Astrocyte (in vitro differentiated cells and primary cell): Measurements from ENCODE around the gene ASIC4. TPM values are rescaled to one million over a fixed set of nuclear protein-coding genes. Genes with fewer than 3 reads are reported as not detected.

Source experiments
- DNase-seq: peaks from one replicate; pipeline ENCODE4 v3.0.0-alpha.2; 2010; ENCODE audit warnings: low read depth
- FAIRE-seq: peaks from 2 replicates; lab custom pipeline; 2011; peaks lifted over from hg19 to GRCh38; lab: Jason Lieb, UNC
- H2AFZ ChIP-seq: 2 replicates; pipeline ENCODE4 v1.6.0; 2012; ENCODE audit warnings: low read depth, low read length, inconsistent platforms
- H3K27ac ChIP-seq: 2 replicates; pipeline ENCODE4 v1.5.1; 2011; ENCODE audit warnings: low read depth, low read length, inconsistent platforms
- H3K27me3 ChIP-seq: 2 replicates; pipeline ENCODE4 v1.6.0; 2011; ENCODE audit warnings: low read length, inconsistent platforms; ENCODE audit not compliant: insufficient read depth
- H3K36me3 ChIP-seq: 2 replicates; pipeline ENCODE4 v1.5.1; 2011; ENCODE audit warnings: low read length, inconsistent platforms; ENCODE audit not compliant: insufficient read depth
- H3K4me1 ChIP-seq: 2 replicates; pipeline ENCODE4 v1.5.1; 2011; ENCODE audit warnings: low read length, inconsistent platforms; ENCODE audit not compliant: insufficient read depth
- H3K4me2 ChIP-seq: 2 replicates; pipeline ENCODE4 v1.6.0; 2012; ENCODE audit warnings: low read length, inconsistent platforms
- H3K4me3 ChIP-seq: 2 replicates; pipeline ENCODE4 v1.5.1; 2011; ENCODE audit warnings: low read depth, mild to moderate bottlenecking, low read length, inconsistent platforms; ENCODE audit not compliant: insufficient read depth
- H3K79me2 ChIP-seq: 2 replicates; pipeline ENCODE4 v1.6.0; 2012; ENCODE audit warnings: mild to moderate bottlenecking, low read length, inconsistent platforms; ENCODE audit not compliant: insufficient read depth
- H3K9ac ChIP-seq: 2 replicates; pipeline ENCODE4 v1.6.0; 2012; ENCODE audit warnings: mild to moderate bottlenecking, low read length, inconsistent platforms
- H3K9me3 ChIP-seq: 2 replicates; pipeline ENCODE4 v1.5.1; 2012; ENCODE audit warnings: low read depth, mild to moderate bottlenecking, low read length, inconsistent platforms; ENCODE audit not compliant: insufficient read depth
- H4K20me1 ChIP-seq: 2 replicates; pipeline ENCODE4 v1.6.0; 2012; ENCODE audit warnings: low read length, inconsistent platforms; ENCODE audit not compliant: insufficient read depth
- H3K27ac Mint-ChIP-seq: one replicate; pipeline ENCODE4 v1.8.0; 2021; ENCODE audit warnings: mild to moderate bottlenecking, mixed read lengths; ENCODE audit not compliant: unreplicated experiment
- H3K27me3 Mint-ChIP-seq: one replicate; pipeline ENCODE4 v1.8.0; 2021; ENCODE audit warnings: low read depth, mixed read lengths; ENCODE audit not compliant: unreplicated experiment
- H3K36me3 Mint-ChIP-seq: one replicate; pipeline ENCODE4 v1.8.0; 2021; ENCODE audit warnings: low read depth, mixed read lengths; ENCODE audit not compliant: unreplicated experiment
- H3K4me1 Mint-ChIP-seq: one replicate; pipeline ENCODE4 v1.8.0; 2021; ENCODE audit warnings: low read depth, mixed read lengths; ENCODE audit not compliant: unreplicated experiment
- H3K4me3 Mint-ChIP-seq: one replicate; pipeline ENCODE4 v1.8.0; 2021; ENCODE audit warnings: mild to moderate bottlenecking, moderate library complexity, mixed read lengths; ENCODE audit not compliant: unreplicated experiment
- H3K9me3 Mint-ChIP-seq: one replicate; pipeline ENCODE4 v1.8.0; 2021; ENCODE audit warnings: mild to moderate bottlenecking, mixed read lengths; ENCODE audit not compliant: unreplicated experiment
- EZH2 ChIP-seq: IDR thresholded peaks from 2 replicates; pipeline ENCODE4 v1.6.1; 2012; ENCODE audit warnings: mild to moderate bottlenecking, low read length, inconsistent platforms; ENCODE audit not compliant: insufficient read depth
- total RNA-seq: library from RNA; stranded (reverse); gene quantifications from 2 replicates; pipeline ENCODE4 v1.2.1, GENCODE V29; 2021
- TF ChIP-seq, protein P1 (sequence below): IDR thresholded peaks from 2 replicates; pipeline ENCODE4 v1.5.1; 2011; ENCODE audit warnings: low read depth, mild to moderate bottlenecking, inconsistent platforms, low read length, moderate library complexity; ENCODE audit not compliant: insufficient read depth

Gene ASIC4
- total RNA-seq, 1 donor from 2014 or later = 0.39 TPM

- Histone ChIP-seq H2AFZ (no peak overlapping the region), H3K36me3 (no peaks in the 10 kb centered on the region), H3K4me2 (no peak overlapping the region), H3K4me1 (peaks cover 9% of the 10 kb centered on the region), H3K9me3 (no peaks in the 10 kb centered on the region), H3K4me3 (no peak overlapping the region), H3K9ac (no peak overlapping the region), H3K27ac (no peak overlapping the region), H4K20me1 (peaks cover under 1% of the 10 kb centered on the region), H3K27me3 (peaks cover 13% of the 10 kb centered on the region), H3K79me2 (no peaks in the 10 kb centered on the region)
- Mint-ChIP-seq H3K9me3 (no peaks in the 10 kb centered on the region), H3K36me3 (peaks cover 2% of the 10 kb centered on the region), H3K27me3 (peaks cover 46% of the 10 kb centered on the region), H3K4me3 (no peak overlapping the region), H3K27ac (no peak overlapping the region), H3K4me1 (peaks cover 3% of the 10 kb centered on the region)
- TF ChIP-seq, protein P1, sequence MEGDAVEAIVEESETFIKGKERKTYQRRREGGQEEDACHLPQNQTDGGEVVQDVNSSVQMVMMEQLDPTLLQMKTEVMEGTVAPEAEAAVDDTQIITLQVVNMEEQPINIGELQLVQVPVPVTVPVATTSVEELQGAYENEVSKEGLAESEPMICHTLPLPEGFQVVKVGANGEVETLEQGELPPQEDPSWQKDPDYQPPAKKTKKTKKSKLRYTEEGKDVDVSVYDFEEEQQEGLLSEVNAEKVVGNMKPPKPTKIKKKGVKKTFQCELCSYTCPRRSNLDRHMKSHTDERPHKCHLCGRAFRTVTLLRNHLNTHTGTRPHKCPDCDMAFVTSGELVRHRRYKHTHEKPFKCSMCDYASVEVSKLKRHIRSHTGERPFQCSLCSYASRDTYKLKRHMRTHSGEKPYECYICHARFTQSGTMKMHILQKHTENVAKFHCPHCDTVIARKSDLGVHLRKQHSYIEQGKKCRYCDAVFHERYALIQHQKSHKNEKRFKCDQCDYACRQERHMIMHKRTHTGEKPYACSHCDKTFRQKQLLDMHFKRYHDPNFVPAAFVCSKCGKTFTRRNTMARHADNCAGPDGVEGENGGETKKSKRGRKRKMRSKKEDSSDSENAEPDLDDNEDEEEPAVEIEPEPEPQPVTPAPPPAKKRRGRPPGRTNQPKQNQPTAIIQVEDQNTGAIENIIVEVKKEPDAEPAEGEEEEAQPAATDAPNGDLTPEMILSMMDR = no peak
- no peak for TF ChIP-seq EZH2
- no peak for FAIRE-seq
- no peak for DNase-seq
These were observed 18.0 kb downstream of the ASIC4 start for GRCh38 chr2:219532378-219532649.

DNA sequence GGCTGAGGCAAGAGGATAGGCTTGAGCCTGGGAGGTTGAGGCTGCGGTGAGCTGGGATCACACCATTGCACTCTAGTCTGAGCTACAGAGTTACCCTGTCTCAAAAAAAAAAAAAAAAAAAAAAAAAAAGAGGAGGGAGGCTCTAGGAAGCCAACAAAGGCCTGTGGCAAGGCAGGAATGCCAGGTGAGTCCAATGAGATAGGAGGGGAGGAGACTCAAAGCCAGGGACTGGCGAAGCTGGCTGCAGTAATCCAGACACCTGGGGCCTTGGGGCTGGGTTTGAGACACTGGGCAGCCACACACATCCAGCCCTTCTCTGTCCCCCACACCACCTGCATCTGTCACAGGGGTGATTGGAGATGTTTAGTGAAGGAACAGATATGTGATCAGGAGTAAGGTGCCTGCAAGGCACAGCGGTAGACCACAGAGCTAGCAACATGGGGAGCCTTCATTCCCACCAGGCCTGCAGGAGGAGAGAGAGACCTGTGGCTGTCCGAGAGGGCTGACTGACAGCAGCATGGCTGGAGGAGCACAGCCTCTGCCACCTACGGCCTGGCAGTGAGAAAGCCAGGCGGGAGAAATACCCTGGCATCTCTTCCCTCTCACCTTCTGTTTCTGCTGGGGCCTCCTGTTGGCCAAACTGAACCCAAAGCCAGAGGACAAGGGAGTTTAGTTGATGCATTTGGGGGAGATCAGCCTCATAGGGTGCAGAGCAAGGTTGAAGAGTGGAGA lies 19.8 kb downstream of the ASIC4 start:
- Histone ChIP-seq H3K79me2 (no peaks in the 10 kb centered on the region), H3K27me3 (peaks cover under 1% of the 10 kb centered on the region), H3K9ac (no peak overlapping the region), H3K4me1 (peaks cover 21% of the 10 kb centered on the region), H4K20me1 (peaks cover 19% of the 10 kb centered on the region), H3K27ac (no peak overlapping the region), H2AFZ (no peak overlapping the region), H3K4me2 (no peak overlapping the region), H3K4me3 (no peak overlapping the region), H3K36me3 (no peaks in the 10 kb centered on the region), H3K9me3 (no peaks in the 10 kb centered on the region)
- FAIRE-seq = no peak
- DNase-seq = no peak
- Mint-ChIP-seq H3K4me3 (no peak overlapping the region), H3K36me3 (peaks cover 2% of the 10 kb centered on the region), H3K27me3 (peaks cover 33% of the 10 kb centered on the region), H3K27ac (peak overlapping the region; percentile 58), H3K4me1 (peaks cover 7% of the 10 kb centered on the region), H3K9me3 (no peaks in the 10 kb centered on the region)
- TF ChIP-seq EZH2 = no peak
- TF ChIP-seq, protein P1 = no peak

DNA sequence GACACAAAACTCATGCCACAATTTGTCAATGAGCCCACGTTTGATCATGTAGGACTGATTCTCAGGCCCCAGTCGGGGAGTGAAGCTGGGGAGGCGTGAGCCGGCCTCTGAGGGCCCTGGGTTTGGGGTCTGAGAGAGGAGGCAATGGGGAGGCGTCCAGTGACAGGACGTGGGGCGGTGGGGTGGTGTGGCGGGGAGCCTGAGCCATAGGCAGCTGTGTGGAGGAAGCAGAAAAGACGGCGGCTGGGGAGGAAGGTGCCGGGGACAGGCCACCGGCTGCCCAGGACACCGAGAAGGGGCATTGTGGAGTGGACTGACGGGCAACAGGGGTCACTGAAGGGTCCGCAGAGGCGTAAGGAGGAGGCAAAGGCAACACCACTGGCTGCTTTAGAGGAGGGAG lies 22.1 kb downstream of the ASIC4 start:
- TF ChIP-seq, protein P1 = no peak
- no peak for TF ChIP-seq EZH2
- Histone ChIP-seq H3K79me2 (peaks cover 18% of the 10 kb centered on the region), H2AFZ (no peak overlapping the region), H3K4me1 (peaks cover 19% of the 10 kb centered on the region), H3K9me3 (no peaks in the 10 kb centered on the region), H4K20me1 (peaks cover 42% of the 10 kb centered on the region), H3K36me3 (peaks cover 13% of the 10 kb centered on the region), H3K27me3 (no peaks in the 10 kb centered on the region), H3K4me2 (no peak overlapping the region), H3K9ac (no peak overlapping the region), H3K27ac (no peak overlapping the region), H3K4me3 (no peak overlapping the region)
- Mint-ChIP-seq H3K9me3 (no peaks in the 10 kb centered on the region), H3K4me3 (no peak overlapping the region), H3K27ac (no peak overlapping the region), H3K4me1 (peaks cover 7% of the 10 kb centered on the region), H3K36me3 (peaks cover 9% of the 10 kb centered on the region), H3K27me3 (peaks cover 12% of the 10 kb centered on the region)
- FAIRE-seq (no peak), DNase-seq (no peak)
